ENCODE data around the gene CDADC1.

The CDADC1 gene

GRCh38 chr13:49251326-49251725 is 3.6 kb downstream of the CDADC1 start:
- Histone ChIP-seq H3K4me1 (ENCODE audit: control insufficient read depth in 1 of 2, insufficient read depth in 1 of 2, low read depth in 1 of 2, low read length in 1 of 2) (peaks cover 67 to 68% of the 10 kb centered on the region in 2 experiments), H3K36me3 (peaks cover 11% of the 10 kb centered on the region), H3K27ac (peak overlapping the region; percentile 97), H3K4me3 (ENCODE audit: low read depth in 1 of 2, low read length in 1 of 2) (peak overlapping the region in 1 of 2 experiments; percentile 2), H3K9me3 (no peaks in the 10 kb centered on the region), H3K27me3 (no peaks in the 10 kb centered on the region)
- TF ChIP-seq CTCF (IDR thresholded peaks at IDR 0.05), result no peak

GRCh38 chr13:49253310-49253709 is 5.6 kb downstream of the CDADC1 start:
- no peak for TF ChIP-seq CTCF (IDR thresholded peaks at IDR 0.05)
- peaks cover 17% of the 10 kb centered on the region for H3K36me3 ChIP-seq
- peak overlapping the region; percentile 97 for H3K27ac ChIP-seq
- H3K4me1 ChIP-seq (ENCODE audit: control insufficient read depth in 1 of 2, insufficient read depth in 1 of 2, low read depth in 1 of 2, low read length in 1 of 2), result peaks cover 58 to 65% of the 10 kb centered on the region in 2 experiments
- no peaks in the 10 kb centered on the region for H3K9me3 ChIP-seq
- no peak overlapping the region for H3K4me3 ChIP-seq (ENCODE audit: low read depth in 1 of 2, low read length in 1 of 2)
- H3K27me3 ChIP-seq, result no peaks in the 10 kb centered on the region

- Histone ChIP-seq H3K27me3 (no peaks in the 10 kb centered on the region), H3K27ac (peak overlapping the region; percentile 97), H3K9me3 (no peaks in the 10 kb centered on the region), H3K4me3 (ENCODE audit: low read depth in 1 of 2, low read length in 1 of 2) (no peak overlapping the region), H3K4me1 (ENCODE audit: control insufficient read depth in 1 of 2, insufficient read depth in 1 of 2, low read depth in 1 of 2, low read length in 1 of 2) (peaks cover 52 to 62% of the 10 kb centered on the region in 2 experiments), H3K36me3 (peaks cover 17% of the 10 kb centered on the region)
- no peak for TF ChIP-seq CTCF (IDR thresholded peaks at IDR 0.05)
Observed at GRCh38 chr13:49254007-49254406, 6.3 kb downstream of the CDADC1 start.

- TF ChIP-seq CTCF (IDR thresholded peaks at IDR 0.05), result no peak
Observed at GRCh38 chr13:49256841-49257240, 9.1 kb downstream of the CDADC1 start.

GRCh38 chr13:49258089-49258796 is 10.5 kb downstream of the CDADC1 start:
- Histone ChIP-seq H3K4me3 (ENCODE audit: low read depth in 1 of 2, low read length in 1 of 2) (peak overlapping the region in 1 of 2 experiments; percentile 57), H3K36me3 (peaks cover 57% of the 10 kb centered on the region), H3K27me3 (no peaks in the 10 kb centered on the region), H3K9me3 (no peaks in the 10 kb centered on the region), H3K4me1 (ENCODE audit: control insufficient read depth in 1 of 2, insufficient read depth in 1 of 2, low read depth in 1 of 2, low read length in 1 of 2) (peaks cover 9 to 20% of the 10 kb centered on the region in 2 experiments), H3K27ac (peak overlapping the region; percentile 74)
- no peak for TF ChIP-seq CTCF (IDR thresholded peaks at IDR 0.05)

More at GRCh38 chr13:49256841-49257240, 9.1 kb downstream of the CDADC1 start:
- Histone ChIP-seq H3K9me3 (no peaks in the 10 kb centered on the region), H3K27me3 (no peaks in the 10 kb centered on the region), H3K4me3 (ENCODE audit: low read depth in 1 of 2, low read length in 1 of 2) (no peak overlapping the region), H3K36me3 (peaks cover 43% of the 10 kb centered on the region), H3K4me1 (ENCODE audit: control insufficient read depth in 1 of 2, insufficient read depth in 1 of 2, low read depth in 1 of 2, low read length in 1 of 2) (peaks cover 23 to 34% of the 10 kb centered on the region in 2 experiments), H3K27ac (no peak overlapping the region)

Measured in neutrophil (primary cell).